ENCODE results near the gene CSTF1. TPM values are rescaled to one million over a fixed set of nuclear protein-coding genes. Genes with fewer than 3 reads are reported as not detected.

The CSTF1 gene
- total and polyA plus RNA-seq, 8 donors: 30.0 to 44.6 (median 41.5) TPM

GRCh38 chr20:56439771-56440291 lies 47.4 kb downstream of the CSTF1 start:
- ATAC-seq (peak; percentile 65), DNase-seq (peak in 2 of 4 donors; percentile 91 to 94)
- no peaks in the 10 kb centered on the region for H3K36me3 ChIP-seq
- intact Hi-C loops (cut with DNase I): no loop called here
- peaks cover 0 to 8% of the 10 kb centered on the region in 2 donors for H3K27me3 ChIP-seq
- H3K27ac ChIP-seq: peak overlapping the region; percentile 46 to 55
- H3K9me3 ChIP-seq: no peaks in the 10 kb centered on the region
- H3K4me3 ChIP-seq: no peak overlapping the region
- TF ChIP-seq CTCF (IDR thresholded peaks at IDR 0.05): no peak
- peaks cover 4 to 30% of the 10 kb centered on the region in 2 donors for H3K4me1 ChIP-seq

- H3K36me3 ChIP-seq: peaks cover 0 to under 1% of the 10 kb centered on the region in 2 donors
- peaks cover 0 to 13% of the 10 kb centered on the region in 2 donors for H3K27me3 ChIP-seq
- DNase-seq: no peak
- ATAC-seq: no peak
- no peak for TF ChIP-seq CTCF (IDR thresholded peaks at IDR 0.05)
- H3K27ac ChIP-seq: peak overlapping the region; percentile 46 to 55
- H3K4me1 ChIP-seq: peaks cover 4 to 25% of the 10 kb centered on the region in 2 donors
- H3K9me3 ChIP-seq: no peaks in the 10 kb centered on the region
- H3K4me3 ChIP-seq: no peak overlapping the region
- intact Hi-C loops (cut with DNase I): no loop called here
Measured at GRCh38 chr20:56440346-56441007, 48.0 kb downstream of the CSTF1 start.

GRCh38 chr20:56442389-56443365 lies 50.2 kb downstream of the CSTF1 start:
- H3K27me3 ChIP-seq: peaks cover 0 to 15% of the 10 kb centered on the region in 2 donors
- ATAC-seq: no peak
- no peak overlapping the region for H3K4me3 ChIP-seq
- H3K27ac ChIP-seq: peak overlapping the region; percentile 29 to 50
- DNase-seq: no peak
- peaks cover 4 to 25% of the 10 kb centered on the region in 2 donors for H3K4me1 ChIP-seq
- no peak for TF ChIP-seq CTCF (IDR thresholded peaks at IDR 0.05)
- H3K9me3 ChIP-seq: no peaks in the 10 kb centered on the region
- intact Hi-C loops (cut with DNase I): no loop called here
- H3K36me3 ChIP-seq: peaks cover 0 to 5% of the 10 kb centered on the region in 2 donors

GRCh38 chr20:56443654-56444540 lies 51.5 kb downstream of the CSTF1 start:
- peaks cover 4 to 25% of the 10 kb centered on the region in 2 donors for H3K4me1 ChIP-seq
- H3K36me3 ChIP-seq: peaks cover 0 to 5% of the 10 kb centered on the region in 2 donors
- TF ChIP-seq CTCF (IDR thresholded peaks at IDR 0.05): no peak

More at GRCh38 chr20:56443654-56444540, 51.5 kb downstream of the CSTF1 start:
- peak in 2 of 4 donors; percentile 82 to 84 for DNase-seq
- Histone ChIP-seq H3K27me3 (peaks cover 0 to 15% of the 10 kb centered on the region in 2 donors), H3K4me3 (no peak overlapping the region), H3K9me3 (no peaks in the 10 kb centered on the region), H3K27ac (peak overlapping the region in 1 of 2 donors; percentile 19)
- intact Hi-C loops (cut with DNase I): no loop called here
- peak; percentile 25 for ATAC-seq

All from left lung (tissue), 10 donors.